H1 (cell line): Measurements from ENCODE around the gene ADRA2B. TPM values are rescaled to one million over a fixed set of nuclear protein-coding genes. Genes with fewer than 3 reads are reported as not detected.

Experiments used
- CTCF ChIA-PET: fragments of 300-600 bp; sonication (Branson Sonifier 250); formaldehyde crosslinking; loops from one replicate; lab custom pipeline; 2021; ENCODE audit not compliant: partially characterized antibody; lab: Charles Lee
- POLR2A ChIA-PET: fragments of 300-600 bp; sonication (Branson Sonifier 250); formaldehyde crosslinking; loops from one replicate; lab custom pipeline; 2021; ENCODE audit warnings: inconsistent platforms; ENCODE audit not compliant: partially characterized antibody; lab: Charles Lee
- DNase-seq, 2 experiments: peaks; one replicate each; pipeline versions ENCODE4 v3.0.0 to v3.0.0-alpha.2; 2010 to 2022; ENCODE audit warnings: low spot score in 2 of 2, low read depth in 1 of 2, mixed read lengths in 1 of 2
- FAIRE-seq: peaks from 2 replicates; lab custom pipeline; 2011; peaks lifted over from hg19 to GRCh38; lab: Jason Lieb, UNC
- H2AFZ ChIP-seq: 2 replicates; pipeline ENCODE4 v1.8.1; 2012; ENCODE audit warnings: low read length, inconsistent platforms
- H2AK5ac ChIP-seq: 2 replicates; pipeline ENCODE4 v1.6.1; 2013; ENCODE audit warnings: low read depth, low read length
- H2BK120ac ChIP-seq: replicated peaks from 2 replicates; pipeline ENCODE3; 2013; ENCODE audit warnings: low read depth, low read length, inconsistent platforms
- H2BK12ac ChIP-seq: 2 replicates; pipeline ENCODE4 v1.6.1; 2013; ENCODE audit warnings: low read depth, low read length
- H2BK15ac ChIP-seq: 2 replicates; pipeline ENCODE4 v1.6.1; 2013; ENCODE audit warnings: low read length
- H2BK20ac ChIP-seq: 2 replicates; pipeline ENCODE4 v1.6.1; 2013; ENCODE audit warnings: low read length
- H2BK5ac ChIP-seq: 2 replicates; pipeline ENCODE4 v1.6.1; 2013; ENCODE audit warnings: low read depth, low read length
- H3K14ac ChIP-seq: 2 replicates; pipeline ENCODE4 v1.6.1; 2013; ENCODE audit warnings: inconsistent platforms; ENCODE audit not compliant: insufficient read length
- H3K18ac ChIP-seq: 2 replicates; pipeline ENCODE4 v1.6.1; 2013; ENCODE audit warnings: low read length; ENCODE audit errors: extremely low read depth
- H3K23ac ChIP-seq: 2 replicates; pipeline ENCODE4 v1.6.1; 2013; ENCODE audit warnings: inconsistent platforms; ENCODE audit not compliant: insufficient read length
- H3K23me2 ChIP-seq: 2 replicates; pipeline ENCODE4 v1.6.1; 2013; ENCODE audit warnings: low read depth, low read length
- H3K27ac ChIP-seq: 2 replicates; pipeline ENCODE4 v1.6.1; 2011; ENCODE audit warnings: low read depth, low read length, inconsistent platforms
- H3K27me3 ChIP-seq, 4 experiments: replicated peaks in 1 of 4; 1 replicate in 1 of 4; 2 replicates in 3 of 4; pipeline versions ENCODE4 v1.6.1 to v1.8.1; 2011 to 2013; ENCODE audit warnings: low read length in 3 of 4, mild to moderate bottlenecking in 3 of 4, inconsistent platforms in 2 of 4, mixed read lengths in 2 of 4, moderate library complexity in 1 of 4; ENCODE audit not compliant: control insufficient read depth in 3 of 4, insufficient read depth in 3 of 4; ENCODE audit errors: extremely low read depth in 1 of 4
- H3K36me3 ChIP-seq, 4 experiments: 2 replicates each; pipeline versions ENCODE4 v1.6.1 to v1.8.1; 2011 to 2013; ENCODE audit warnings: mild to moderate bottlenecking in 4 of 4, low read length in 3 of 4, moderate library complexity in 2 of 4, control low read depth in 1 of 4, inconsistent platforms in 1 of 4; ENCODE audit not compliant: insufficient read depth in 4 of 4, control insufficient read depth in 2 of 4
- H3K4ac ChIP-seq: replicated peaks from 2 replicates; pipeline ENCODE3; 2013; ENCODE audit warnings: low read length, low read depth, mixed read lengths, inconsistent platforms; ENCODE audit not compliant: insufficient read length
- H3K4me1 ChIP-seq, 4 experiments: replicated peaks in 1 of 4; 1 replicate in 1 of 4; 2 replicates in 3 of 4; pipeline versions ENCODE4 v1.6.1 to v1.8.1; 2011 to 2013; ENCODE audit warnings: low read length in 3 of 4, inconsistent platforms in 2 of 4, mixed read lengths in 1 of 4; ENCODE audit not compliant: insufficient read depth in 4 of 4, control insufficient read depth in 3 of 4
- H3K4me2 ChIP-seq, 2 experiments: 2 replicates each; pipeline versions ENCODE4 v1.6.1 to v1.8.1; 2011 to 2013; ENCODE audit warnings: low read depth in 2 of 2, low read length in 2 of 2, control low read depth in 1 of 2, inconsistent platforms in 1 of 2, mild to moderate bottlenecking in 1 of 2; ENCODE audit not compliant: insufficient read depth in 1 of 2
- H3K4me3 ChIP-seq, 4 experiments: fragments of 200-600, 300-600 bp in 1 of 4; sonication (generic), shearing (Covaris generic), sonication (Bioruptor Twin) in 1 of 4; 2 replicates each; pipeline versions ENCODE4 v1.5.1 to v1.8.1; 2011 to 2016; ENCODE audit warnings: low read length in 4 of 4, low read depth in 3 of 4, control low read depth in 2 of 4, inconsistent platforms in 2 of 4, mild to moderate bottlenecking in 2 of 4, mixed read lengths in 1 of 4, moderate library complexity in 1 of 4; ENCODE audit not compliant: insufficient read depth in 2 of 4; ENCODE audit errors: extremely low read depth in 1 of 4
- H3K56ac ChIP-seq: replicated peaks from 2 replicates; pipeline ENCODE3; 2013; ENCODE audit warnings: low read depth, mild to moderate bottlenecking, mixed read lengths, low read length, inconsistent platforms; ENCODE audit not compliant: insufficient read length
- H3K79me1 ChIP-seq: 2 replicates; pipeline ENCODE4 v1.6.1; 2013; ENCODE audit warnings: low read depth, low read length, control low read depth
- H3K79me2 ChIP-seq, 2 experiments: 2 replicates each; pipeline versions ENCODE4 v1.6.1 to v1.8.1; 2012 to 2013; ENCODE audit warnings: low read length in 2 of 2, mild to moderate bottlenecking in 2 of 2, inconsistent platforms in 1 of 2; ENCODE audit not compliant: insufficient read depth in 2 of 2, control insufficient read depth in 1 of 2
- H3K9ac ChIP-seq, 4 experiments: replicated peaks in 1 of 4; 1 replicate in 1 of 4; 2 replicates in 3 of 4; pipeline versions ENCODE4 v1.6.1 to v1.8.1; 2011 to 2013; ENCODE audit warnings: low read depth in 3 of 4, low read length in 3 of 4, control low read depth in 2 of 4, mild to moderate bottlenecking in 2 of 4, moderate library complexity in 2 of 4, inconsistent platforms in 1 of 4; ENCODE audit errors: extremely low read depth in 1 of 4
- H3K9me3 ChIP-seq, 2 experiments: 2 replicates each; pipeline versions ENCODE4 v1.6.1 to v1.8.1; 2012 to 2013; ENCODE audit warnings: mild to moderate bottlenecking in 2 of 2, moderate library complexity in 2 of 2, control low read depth in 1 of 2, inconsistent platforms in 1 of 2, low read depth in 1 of 2, low read length in 1 of 2, mixed read lengths in 1 of 2; ENCODE audit not compliant: insufficient read depth in 2 of 2
- H4K20me1 ChIP-seq, 2 experiments: replicated peaks in 1 of 2; 2 replicates each; pipeline versions ENCODE3 to v1.8.1; 2011 to 2013; ENCODE audit warnings: inconsistent platforms in 2 of 2, low read length in 2 of 2, mild to moderate bottlenecking in 1 of 2; ENCODE audit not compliant: insufficient read depth in 2 of 2, control insufficient read depth in 1 of 2
- H4K5ac ChIP-seq: 2 replicates; pipeline ENCODE4 v1.6.1; 2013; ENCODE audit warnings: low read length, low read depth, mixed read lengths, inconsistent platforms; ENCODE audit not compliant: insufficient read length
- H4K8ac ChIP-seq: 2 replicates; pipeline ENCODE4 v1.8.0; 2013; ENCODE audit warnings: mild to moderate bottlenecking, moderate library complexity, low read length, inconsistent platforms; ENCODE audit not compliant: insufficient read depth; ENCODE audit errors: extremely low read depth
- H4K91ac ChIP-seq: replicated peaks from 2 replicates; pipeline ENCODE3; 2013; ENCODE audit warnings: low read length, mixed read lengths, inconsistent platforms; ENCODE audit not compliant: insufficient read length
- CBX8 ChIP-seq: fragments of 300-800, 300-1000 bp; sonication (generic); IDR thresholded peaks from 2 replicates; pipeline ENCODE4 v1.7.1; 2016; ENCODE audit warnings: low read depth, low read length, borderline replicate concordance
- CTBP2 ChIP-seq: IDR thresholded peaks from 2 replicates; pipeline ENCODE4 v1.7.0; 2011; ENCODE audit warnings: borderline replicate concordance, mild to moderate bottlenecking, moderate library complexity, mixed read lengths, low read length; ENCODE audit not compliant: insufficient read depth, insufficient read length
- EP300 ChIP-seq, 2 experiments: IDR thresholded peaks; 1 replicate in 1 of 2; 2 replicates in 1 of 2; pipeline ENCODE4 v1.6.1; 2011 to 2012; ENCODE audit warnings: low read depth in 2 of 2, low read length in 2 of 2, mild to moderate bottlenecking in 2 of 2, borderline replicate concordance in 1 of 2, inconsistent platforms in 1 of 2, moderate library complexity in 1 of 2
- FOSL1 ChIP-seq: IDR thresholded peaks from 2 replicates; pipeline ENCODE4 v1.6.1; 2011; ENCODE audit warnings: mild to moderate bottlenecking, low read depth, low read length, moderate library complexity; ENCODE audit not compliant: insufficient read depth
- JUN ChIP-seq: IDR thresholded peaks from 2 replicates; pipeline ENCODE4 v1.6.1; 2011; ENCODE audit warnings: low read depth, mild to moderate bottlenecking, improper control_type of control experiment, low read length
- RBBP5 ChIP-seq: IDR thresholded peaks from 2 replicates; pipeline ENCODE4 v1.7.1; 2012; ENCODE audit warnings: low read depth, mild to moderate bottlenecking, inconsistent platforms, low read length, moderate library complexity, borderline replicate concordance
- SIX5 ChIP-seq: IDR thresholded peaks from 2 replicates; pipeline ENCODE4 v1.6.1; 2011; ENCODE audit warnings: mild to moderate bottlenecking, low read depth, low read length
- WGBS, 2 experiments: shearing (Covaris generic) in 1 of 2; methylation state at CpG; one replicate each; pipeline versions ENCODE4 v1.1.6 to v1.1.7; 2013 to 2015; ENCODE audit warnings: low lambda C conversion rate in 2 of 2, mixed read lengths in 2 of 2, inconsistent platforms in 1 of 2, low coverage in 1 of 2, missing lambda C conversion rate in 1 of 2; ENCODE audit not compliant: insufficient replicate concordance in 2 of 2, insufficient coverage in 1 of 2, insufficient read length in 1 of 2; ENCODE audit errors: extremely low coverage in 1 of 2, missing lambda C conversion rate in 1 of 2; 5-methylcytosine and 5-hydroxymethylcytosine counted together
- long read RNA-seq, 2 experiments: library from RNA in 1 of 2; library from capped mRNA in 1 of 2; stranded (forward); transcript quantifications; one replicate each; pipeline ENCODE4 v2.0.0, GENCODE V29; 2021; ENCODE audit warnings: inconsistent platforms in 1 of 2
- polyA minus RNA-seq, 3 experiments: library from RNA; depleted of rRNA, polyadenylated mRNA; stranded (reverse); fragments of >200 nt; gene quantifications; 1 replicate in 2 of 3; 2 replicates in 1 of 3; pipeline ENCODE4 v1.2.3, GENCODE V29; 2011
- polyA plus RNA-seq, 7 experiments: library from polyadenylated mRNA; depleted of rRNA in 3 of 7; stranded (reverse) in 5 of 7; unstranded in 2 of 7; fragments of >200 nt in 5 of 7; fragments of 200-250 nt in 2 of 7; gene quantifications; 1 replicate in 5 of 7; 2 replicates in 1 of 7; 4 replicates in 1 of 7; pipeline versions ENCODE4 v1.2.1 to v1.2.3, GENCODE V29; 2011 to 2013; ENCODE audit warnings: missing spikeins in 2 of 7, mixed read lengths in 2 of 7
- total RNA-seq: library from RNA; stranded (reverse); fragmentation: NEBNext Ultra II Directional; extraction: Animal tissue kit (Norgen Biotek cat#: 25700); gene quantifications from 2 replicates; pipeline ENCODE4 v1.2.1, GENCODE V29; 2021
- TF ChIP-seq, protein P1 (sequence below): IDR thresholded peaks from 2 replicates; pipeline ENCODE4 v1.6.1; 2012; ENCODE audit warnings: inconsistent platforms

Gene ADRA2B
- 6.5 and 6.6 TPM in 2 replicates for total RNA-seq
- polyA plus RNA-seq (2011; rRNA removed) = 5.8 and 8.3 TPM in 2 replicates
- 6.6 TPM for polyA plus RNA-seq (2011; cell fraction: cytosol; rRNA removed)
- 14.4 TPM for polyA plus RNA-seq (2011; cell fraction: nucleus; rRNA removed)
- 3.3 to 6.4 TPM (median 5.3 TPM) in 4 replicates for polyA plus RNA-seq (2012, experiment 1 of 2)
- 4.8 TPM for polyA plus RNA-seq (2012, experiment 2 of 2)
- polyA plus RNA-seq (2013, experiment 1 of 2) = 3.7 TPM
- polyA plus RNA-seq (2013, experiment 2 of 2) = 4.0 TPM
- polyA minus RNA-seq (2011; rRNA and poly(A)+ RNA removed) = 4.4 and 4.9 TPM in 2 replicates
- 6.7 TPM for polyA minus RNA-seq (2011; cell fraction: cytosol; rRNA and poly(A)+ RNA removed)
- 6.8 TPM for polyA minus RNA-seq (2011; cell fraction: nucleus; rRNA and poly(A)+ RNA removed)
- long read RNA-seq, experiment 1, partial matches to known transcripts = 0 of 2 reads
- long read RNA-seq, experiment 1, other reads (novel, unspliced or antisense) = 0 of 2 reads
- long read RNA-seq, experiment 2 = 0 reads

GRCh38 chr2:96116424-96116878 is at the start of gene ADRA2B:
Gene ADRA2B, minus strand, starts transcription at chr2:96116571. Its CDS starts 422 bp downstream, at chr2:96116149.
- Histone ChIP-seq H3K36me3 (no peaks in the 10 kb centered on the region), H2BK12ac (peak within 1 kb of the TSS; percentile 68; the same call in 1 of the 2 replicates), H3K4ac (no peak within 1 kb of the TSS), H3K23me2 (peaks cover 11% of the 10 kb centered on the region; the same call in 1 of the 2 replicates), H3K9ac (peak within 1 kb of the TSS in 3 of 4 experiments; percentile 13 to 54 (median 24); a peak in 4 of 7 replicates), H2BK20ac (no peak within 1 kb of the TSS), H2AK5ac (0 out of 2 replicates have a peak within 1 kb of the TSS, but pooled peaks have one; percentile 70), H3K9me3 (peaks cover 0 to 5% of the 10 kb centered on the region in 2 experiments; a peak in 1 of 4 replicates), H2BK120ac (no peak within 1 kb of the TSS), H3K27ac (no peak within 1 kb of the TSS; the same call in 1 of the 2 replicates), H3K18ac (peak within 1 kb of the TSS; percentile 71; the same call in 1 of the 2 replicates), H3K4me3 (peak within 1 kb of the TSS; percentile 57 to 81 (median 60)), H2BK15ac (peak within 1 kb of the TSS; percentile 83; the same call in 1 of the 2 replicates), H4K20me1 (no peaks in the 10 kb centered on the region), H3K56ac (no peak within 1 kb of the TSS), H2BK5ac (no peak within 1 kb of the TSS; the same call in 1 of the 2 replicates), H3K4me2 (peak within 1 kb of the TSS; percentile 74 to 78), H4K8ac (peak within 1 kb of the TSS; percentile 30), H3K23ac (no peak within 1 kb of the TSS), H3K79me1 (no peaks in the 10 kb centered on the region), H3K27me3 (peaks cover 0 to 32% (median 25%) of the 10 kb centered on the region in 4 experiments; a peak in 5 of 7 replicates), H4K5ac (no peak within 1 kb of the TSS), H3K4me1 (peaks cover 0 to 20% (median 12%) of the 10 kb centered on the region in 4 experiments; a peak in 6 of 7 replicates), H3K79me2 (no peaks in the 10 kb centered on the region), H2AFZ (0 out of 2 replicates have a peak within 1 kb of the TSS, but pooled peaks have one; percentile 3), H4K91ac (no peak within 1 kb of the TSS), H3K14ac (no peak within 1 kb of the TSS)
- DNase-seq (peak; percentile 68 to 85), FAIRE-seq (no peak)
- ChIA-PET POLR2A (interaction anchor here (0.8 to 1.8 kb wide), 5 partner anchors 10 to 125 kb away, joined by 3 to 6 read pairs (median 3); no protein-coding TSS in a partner anchor), CTCF (interaction anchor here (0.5 to 6.6 kb wide), 27 partner anchors 8 to 663 kb away, joined by 3 to 61 read pairs (median 5); partner anchors contain the start of genes ASTL and DUSP2)
- 3% methylated on average over 18 of the region's 64 CpGs; no CpG with 5 or more reads in 1 of the 2 experiments for WGBS, 2 experiments
- no peak for TF ChIP-seq FOSL1
- TF ChIP-seq CBX8 = no peak
- TF ChIP-seq SIX5 = no peak
- TF ChIP-seq CTBP2 = no peak
- no peak; the same call in 1 of the 2 replicates for TF ChIP-seq RBBP5
- no peak for TF ChIP-seq JUN
- no peak for TF ChIP-seq EP300 (IDR thresholded peaks at IDR 0.05; ENCODE audit: borderline replicate concordance in 1 of 2, low read depth in 2 of 2, low read length in 2 of 2)
- TF ChIP-seq, protein P1, sequence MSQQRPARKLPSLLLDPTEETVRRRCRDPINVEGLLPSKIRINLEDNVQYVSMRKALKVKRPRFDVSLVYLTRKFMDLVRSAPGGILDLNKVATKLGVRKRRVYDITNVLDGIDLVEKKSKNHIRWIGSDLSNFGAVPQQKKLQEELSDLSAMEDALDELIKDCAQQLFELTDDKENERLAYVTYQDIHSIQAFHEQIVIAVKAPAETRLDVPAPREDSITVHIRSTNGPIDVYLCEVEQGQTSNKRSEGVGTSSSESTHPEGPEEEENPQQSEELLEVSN = peak; percentile 65
